K562 (cell line): ENCODE data around the gene SPATA12.

Experiments
- HIVEP1 ChIP-seq: fragments of 250-450 bp; sonication (Bioruptor Pico); IDR thresholded peaks from 2 replicates; pipeline ENCODE4 v1.4.0; 2020; ENCODE audit warnings: mild to moderate bottlenecking
- POLR2A ChIP-seq: fragments of 450-650 bp; conservative IDR thresholded peaks from 2 replicates; pipeline ENCODE4 v1.6.1; 2016
- SIN3B ChIP-seq: fragments of 450-650 bp; IDR thresholded peaks from 2 replicates; pipeline ENCODE4 v1.6.1; 2017; ENCODE audit warnings: low read depth, mild to moderate bottlenecking, moderate library complexity
- ZNF121 ChIP-seq: sonication (generic); formaldehyde crosslinking; conservative IDR thresholded peaks from 2 replicates; pipeline ENCODE4 v1.8.0; 2022; ENCODE audit warnings: missing genetic modification reagents

DNA sequence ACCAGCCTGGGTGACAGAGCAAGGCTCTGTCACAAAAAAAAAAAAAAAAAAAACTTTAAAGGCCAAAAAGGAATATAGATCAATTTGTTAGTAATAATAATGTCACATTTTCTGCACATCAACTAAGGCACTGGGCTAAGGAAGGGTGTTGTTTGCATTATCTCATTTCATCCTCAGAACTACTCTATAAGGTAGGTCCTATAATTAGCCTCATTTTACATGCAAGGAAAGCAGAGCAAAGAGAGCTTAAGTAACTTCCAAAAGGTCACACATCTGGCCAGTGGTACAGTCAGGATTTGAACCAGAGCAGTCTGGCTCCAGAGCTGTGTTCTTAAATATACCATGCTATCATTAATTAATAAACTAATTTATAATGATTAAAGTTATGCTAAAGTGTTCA, 42.2 kb upstream of the SPATA12 start:
- TF ChIP-seq HIVEP1 (CRISPR knock-in tag) (no peak), SIN3B (no peak), POLR2A (no peak), ZNF121 (CRISPR knock-in tag) (no peak)
